Measurements from ENCODE around the gene SERPINA9. TPM values are rescaled to one million over a fixed set of nuclear protein-coding genes. Genes with fewer than 3 reads are reported as not detected.
"Not testable (repeated sequence)": the region's sequence is repeated elsewhere in the genome, so short reads cannot be mapped to it uniquely, and the experiment has no call there.

Gene SERPINA9, protein sequence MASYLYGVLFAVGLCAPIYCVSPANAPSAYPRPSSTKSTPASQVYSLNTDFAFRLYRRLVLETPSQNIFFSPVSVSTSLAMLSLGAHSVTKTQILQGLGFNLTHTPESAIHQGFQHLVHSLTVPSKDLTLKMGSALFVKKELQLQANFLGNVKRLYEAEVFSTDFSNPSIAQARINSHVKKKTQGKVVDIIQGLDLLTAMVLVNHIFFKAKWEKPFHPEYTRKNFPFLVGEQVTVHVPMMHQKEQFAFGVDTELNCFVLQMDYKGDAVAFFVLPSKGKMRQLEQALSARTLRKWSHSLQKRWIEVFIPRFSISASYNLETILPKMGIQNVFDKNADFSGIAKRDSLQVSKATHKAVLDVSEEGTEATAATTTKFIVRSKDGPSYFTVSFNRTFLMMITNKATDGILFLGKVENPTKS
- total RNA-seq (not detected), polyA plus RNA-seq (not detected), total RNA-seq (0 reads per million in 6 experiments)

DNA sequence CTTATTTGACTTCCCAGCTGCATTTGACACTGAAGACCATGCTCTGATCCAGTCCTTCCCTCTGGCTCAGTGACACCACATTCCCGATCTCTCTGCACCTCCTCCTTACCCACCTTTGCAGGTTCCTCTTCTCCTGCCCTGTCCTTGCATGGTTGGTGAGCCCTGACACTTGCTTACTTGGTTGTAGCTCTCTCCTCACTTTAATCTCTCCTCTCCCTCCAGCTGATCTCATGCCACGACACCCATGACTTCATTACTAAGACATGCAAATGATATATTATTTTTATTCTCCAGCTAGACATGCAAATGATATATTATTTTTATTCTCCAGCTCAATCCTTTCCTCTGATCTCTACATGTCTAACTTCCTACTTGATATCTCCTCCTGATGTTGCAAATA is at the start of gene SERPINA9:
Gene SERPINA9 (minus strand): TSS at position 175 of the 400 bp plus-strand sequence. CDS start 6,357 bp downstream, outside the sequence.
- Mint-ChIP-seq H3K4me1 (no peaks in the 10 kb centered on the region), H3K36me3 (peaks cover 0 to 20% (median 0%) of the 10 kb centered on the region in 3 donors), H3K4me3 (no peak within 1 kb of the TSS), H3K27me3 (peaks cover 0 to 17% (median 14%) of the 10 kb centered on the region in 5 donors), H3K9me3 (peaks cover 0 to 34% (median 15%) of the 10 kb centered on the region in 9 donors), H3K27ac (no peak within 1 kb of the TSS)
- no peak for ATAC-seq
- DNase-seq = no peak
- POLR2A ChIA-PET = no interaction called here

DNA sequence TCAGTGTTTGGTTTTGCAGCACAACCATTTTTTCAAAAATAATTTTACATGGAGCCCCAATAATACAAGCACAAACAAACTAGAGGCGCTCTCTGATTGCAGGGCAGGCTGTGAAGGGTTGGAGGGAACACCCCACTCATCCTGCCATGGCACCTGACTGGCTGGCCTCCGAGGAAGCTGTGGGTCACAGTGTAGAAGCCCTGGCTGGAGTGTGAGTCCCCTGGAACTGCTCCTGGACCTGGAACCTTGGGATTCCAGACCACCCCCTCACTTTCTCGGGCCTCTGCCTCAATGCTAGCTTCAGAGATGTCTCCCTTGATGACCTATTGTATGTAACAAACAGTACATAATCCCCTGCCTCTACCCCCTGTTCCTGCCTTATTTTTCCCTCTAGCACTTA is 48.1 kb upstream of the SERPINA9 start:
- peaks cover 25 to 48% (median 31%) of the 10 kb centered on the region in 5 donors for H3K27me3 Mint-ChIP-seq
- ATAC-seq = no peak

DNA sequence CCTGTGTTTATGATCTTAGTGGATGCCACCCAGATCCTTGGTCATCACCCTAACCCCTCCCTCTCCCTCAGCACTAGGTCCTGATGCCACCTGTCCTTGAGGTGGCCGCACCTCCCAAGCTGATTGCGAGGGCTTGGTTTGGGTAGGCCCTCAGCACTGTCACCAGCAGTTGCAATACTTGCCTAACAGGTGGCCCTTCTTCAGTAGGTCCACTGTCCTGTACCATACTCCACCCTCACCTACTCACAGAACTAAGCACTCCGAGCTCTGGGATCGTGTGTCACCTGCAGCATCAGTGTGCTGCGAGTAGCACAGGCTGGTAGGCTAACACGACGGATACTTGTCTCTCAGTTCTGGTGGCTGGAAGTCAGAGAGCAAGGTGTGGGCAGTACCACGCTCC is 47.3 kb upstream of the SERPINA9 start:
- H3K36me3 Mint-ChIP-seq = no peaks in the 10 kb centered on the region
- DNase-seq (no peak), ATAC-seq (no peak)
- H3K9me3 Mint-ChIP-seq = peaks cover 0 to 24% (median 5%) of the 10 kb centered on the region in 9 donors
- peaks cover 25 to 48% (median 31%) of the 10 kb centered on the region in 5 donors for H3K27me3 Mint-ChIP-seq
- H3K4me1 Mint-ChIP-seq = no peaks in the 10 kb centered on the region
- POLR2A ChIA-PET = no interaction called here
- no peak overlapping the region for H3K4me3 Mint-ChIP-seq
- no peak overlapping the region for H3K27ac Mint-ChIP-seq

More for the DNA sequence above, 48.1 kb upstream of the SERPINA9 start:
- no peak for DNase-seq
- no peaks in the 10 kb centered on the region for H3K4me1 Mint-ChIP-seq
- POLR2A ChIA-PET = no interaction called here
- no peak overlapping the region for H3K27ac Mint-ChIP-seq
- H3K4me3 Mint-ChIP-seq = no peak overlapping the region
- no peaks in the 10 kb centered on the region for H3K36me3 Mint-ChIP-seq
- H3K9me3 Mint-ChIP-seq = peaks cover 0 to 20% (median 3%) of the 10 kb centered on the region in 9 donors

DNA sequence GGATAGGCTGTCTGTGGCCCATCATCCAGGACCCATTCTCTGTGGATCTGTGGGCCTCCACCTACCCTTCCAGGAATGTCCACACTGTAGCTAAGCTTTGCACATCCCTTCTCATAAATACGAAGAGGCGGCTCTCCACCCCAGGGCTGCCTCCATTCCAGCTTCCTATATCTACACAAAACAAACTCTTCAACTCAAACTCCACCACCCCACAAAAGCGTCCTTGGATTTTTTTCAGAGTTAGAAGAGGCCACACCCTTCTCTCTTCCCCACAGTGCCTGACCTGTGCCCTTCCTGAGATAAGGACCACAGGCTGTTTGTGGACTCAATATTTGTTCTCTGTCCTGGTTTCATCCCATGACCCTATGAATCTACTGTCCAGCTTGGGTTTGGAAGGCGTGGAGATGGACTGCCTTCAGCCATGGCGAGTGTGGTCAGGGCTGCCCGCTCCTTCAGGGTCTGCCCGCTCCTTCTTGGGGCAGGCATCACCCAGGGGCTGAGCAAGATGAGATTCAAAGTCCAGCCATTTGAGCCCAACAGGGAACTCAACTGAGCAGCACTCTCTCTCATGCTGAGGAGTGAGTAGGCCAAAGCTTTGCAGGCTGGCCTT is 46.2 kb upstream of the SERPINA9 start:
- no peaks in the 10 kb centered on the region for H3K36me3 Mint-ChIP-seq
- H3K27me3 Mint-ChIP-seq = peaks cover 23 to 41% (median 31%) of the 10 kb centered on the region in 5 donors
- peaks cover 0 to 24% (median 5%) of the 10 kb centered on the region in 9 donors for H3K9me3 Mint-ChIP-seq
- no peaks in the 10 kb centered on the region for H3K4me1 Mint-ChIP-seq
- no peak for DNase-seq
- H3K4me3 Mint-ChIP-seq = no peak overlapping the region
- H3K27ac Mint-ChIP-seq = no peak overlapping the region
- no peak for ATAC-seq
- POLR2A ChIA-PET = no interaction called here

DNA sequence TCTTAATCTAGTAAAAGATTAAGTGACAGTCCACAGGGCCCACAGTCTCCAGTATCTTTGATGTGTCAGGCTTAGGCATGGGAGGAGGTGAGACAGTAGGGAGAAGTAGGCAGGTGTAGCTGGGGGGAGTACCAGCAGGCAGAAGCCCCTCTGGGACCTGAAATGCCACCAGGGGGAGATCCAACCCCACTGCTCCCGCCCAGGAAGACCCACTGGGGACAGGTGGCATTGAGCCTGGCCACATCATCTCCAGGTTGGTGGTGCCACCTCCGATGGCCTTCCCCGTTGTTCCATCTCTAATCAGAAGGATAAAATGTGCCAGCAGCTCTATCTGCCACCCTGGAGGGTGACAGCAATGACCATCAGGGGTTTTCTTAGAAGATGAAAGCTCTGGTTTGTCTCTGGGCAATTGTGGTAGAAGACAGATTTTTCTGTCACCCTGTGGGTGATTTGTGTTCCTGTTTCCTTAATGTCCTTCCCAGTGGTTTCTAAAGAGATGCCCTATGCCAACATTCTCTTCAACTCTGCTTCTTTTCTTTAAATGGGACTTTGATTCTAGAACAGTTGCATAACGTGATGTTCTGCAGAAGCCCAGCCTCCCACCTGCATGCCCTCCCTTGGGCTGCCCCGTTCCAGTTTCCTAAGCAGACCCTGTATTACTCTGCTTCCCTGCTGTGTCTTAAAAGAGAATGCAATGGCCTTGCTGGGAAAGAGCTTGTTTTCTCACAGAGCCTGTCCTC is 45.5 kb upstream of the SERPINA9 start:
- peaks cover 0 to 20% (median 5%) of the 10 kb centered on the region in 9 donors for H3K9me3 Mint-ChIP-seq
- H3K27me3 Mint-ChIP-seq = peaks cover 17 to 35% (median 26%) of the 10 kb centered on the region in 5 donors
- no peak overlapping the region for H3K4me3 Mint-ChIP-seq
- DNase-seq = no peak
- H3K27ac Mint-ChIP-seq = no peak overlapping the region
- ATAC-seq = no peak
- POLR2A ChIA-PET = no interaction called here
- H3K36me3 Mint-ChIP-seq = no peaks in the 10 kb centered on the region
- no peaks in the 10 kb centered on the region for H3K4me1 Mint-ChIP-seq

DNA sequence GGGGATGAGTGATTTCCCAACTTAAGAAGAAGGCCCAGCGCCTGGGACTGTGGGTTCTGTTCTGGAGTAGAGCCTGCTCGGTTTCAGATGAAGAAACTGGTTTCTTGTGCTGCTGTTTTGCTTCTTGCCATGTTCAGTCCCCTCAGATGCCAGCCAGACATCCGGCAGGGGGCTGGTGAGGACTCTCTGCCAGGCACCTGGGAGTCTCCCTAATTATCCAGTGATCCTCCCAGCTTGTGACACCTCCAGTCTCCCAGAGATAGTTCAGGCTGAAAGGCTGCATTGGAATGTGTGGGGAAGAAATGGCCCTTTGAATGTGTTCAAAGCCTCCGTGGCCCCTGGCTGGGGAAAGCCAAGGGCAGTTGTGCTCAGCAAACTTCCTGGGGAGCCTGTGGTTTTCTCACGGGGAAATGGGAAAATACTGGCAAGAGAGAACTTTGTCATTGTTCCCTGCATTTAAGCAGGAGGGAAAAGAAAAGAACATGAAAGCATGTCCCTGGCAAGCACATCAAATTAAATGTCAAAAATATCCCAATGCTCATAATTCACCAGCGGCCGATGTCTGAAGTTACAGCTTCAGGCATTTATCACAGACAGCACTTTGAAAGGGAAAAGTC is 41.8 kb upstream of the SERPINA9 start:
- POLR2A ChIA-PET = no interaction called here
- H3K36me3 Mint-ChIP-seq = no peaks in the 10 kb centered on the region

DNA sequence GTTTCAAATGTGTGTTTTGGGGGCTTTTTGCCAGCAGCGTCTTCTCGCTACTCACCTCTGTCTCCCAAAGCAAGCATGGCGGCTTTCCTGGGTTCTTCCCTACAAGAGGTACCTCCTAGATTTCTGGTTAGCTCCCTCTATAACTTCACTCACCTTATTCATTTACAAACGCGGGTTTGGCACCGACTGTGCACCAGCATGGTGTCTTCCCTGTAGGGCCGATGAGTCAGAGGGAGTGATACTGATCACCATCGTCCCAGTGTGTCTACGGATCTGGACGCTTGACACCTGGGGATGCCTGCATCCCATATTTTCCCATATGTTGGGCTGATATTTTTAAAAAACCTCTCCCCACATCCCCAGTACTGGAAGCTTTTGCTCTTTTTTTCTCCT is 41.2 kb upstream of the SERPINA9 start:
- DNase-seq (no peak), ATAC-seq (no peak)
- no peaks in the 10 kb centered on the region for H3K4me1 Mint-ChIP-seq
- peaks cover 2 to 35% (median 15%) of the 10 kb centered on the region in 5 donors for H3K27me3 Mint-ChIP-seq
- H3K9me3 Mint-ChIP-seq = peaks cover 0 to 20% (median 5%) of the 10 kb centered on the region in 9 donors
- H3K27ac Mint-ChIP-seq = no peak overlapping the region
- POLR2A ChIA-PET = no interaction called here
- H3K4me3 Mint-ChIP-seq = no peak overlapping the region
- H3K36me3 Mint-ChIP-seq = no peaks in the 10 kb centered on the region

More for the DNA sequence above, 41.8 kb upstream of the SERPINA9 start:
- H3K27me3 Mint-ChIP-seq = peaks cover 2 to 29% (median 17%) of the 10 kb centered on the region in 5 donors
- peaks cover 0 to 20% (median 5%) of the 10 kb centered on the region in 9 donors for H3K9me3 Mint-ChIP-seq
- H3K27ac Mint-ChIP-seq = no peak overlapping the region
- H3K4me3 Mint-ChIP-seq = no peak overlapping the region
- DNase-seq (no peak), ATAC-seq (no peak)
- no peaks in the 10 kb centered on the region for H3K4me1 Mint-ChIP-seq

DNA sequence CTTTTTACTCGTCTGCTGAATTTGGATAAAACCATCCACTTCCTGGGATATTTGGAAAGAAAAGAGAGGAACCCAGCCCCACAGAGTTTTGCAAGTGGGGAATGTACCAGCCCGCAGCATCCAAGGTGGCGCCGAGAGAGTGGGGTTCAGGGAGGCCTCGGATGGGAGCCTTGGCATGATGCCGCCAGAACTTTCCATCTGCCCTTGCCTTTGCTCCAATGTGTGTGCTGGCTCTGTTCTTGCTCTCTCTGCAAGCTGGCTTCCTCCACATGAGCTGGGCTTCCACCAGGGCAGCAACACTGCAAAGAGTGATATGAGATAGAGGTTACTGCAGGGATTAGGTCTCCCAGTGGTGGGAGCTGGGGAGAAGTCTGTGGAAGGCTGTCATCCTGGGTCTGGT is 39.9 kb upstream of the SERPINA9 start:
- H3K9me3 Mint-ChIP-seq = peaks cover 0 to 20% (median 5%) of the 10 kb centered on the region in 9 donors
- no peak overlapping the region for H3K4me3 Mint-ChIP-seq
- H3K4me1 Mint-ChIP-seq = no peaks in the 10 kb centered on the region
- H3K36me3 Mint-ChIP-seq = no peaks in the 10 kb centered on the region
- POLR2A ChIA-PET = no interaction called here
- no peak for ATAC-seq
- no peak overlapping the region for H3K27ac Mint-ChIP-seq
- DNase-seq = no peak
- H3K27me3 Mint-ChIP-seq = peaks cover 0 to 35% (median 12%) of the 10 kb centered on the region in 5 donors

DNA sequence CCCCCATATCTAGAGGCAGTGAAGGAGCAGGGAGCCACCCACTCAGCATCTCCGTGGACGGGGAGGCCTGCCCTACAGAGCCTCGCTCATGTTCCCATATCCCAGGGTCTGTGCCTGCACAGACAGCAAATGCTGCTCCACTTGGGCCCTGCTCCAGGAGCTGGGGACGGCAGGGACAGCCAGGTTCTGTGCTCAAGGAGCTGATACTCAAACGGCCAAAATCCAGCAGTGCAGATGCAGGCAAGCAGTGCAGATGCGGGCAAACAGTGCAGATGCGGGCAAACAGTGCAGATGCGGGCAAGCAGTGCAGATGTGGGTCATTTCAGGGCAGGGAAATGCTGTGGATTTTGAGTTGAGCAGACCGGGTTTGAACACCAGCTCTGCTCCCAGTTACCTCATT is 39.4 kb upstream of the SERPINA9 start:
- Mint-ChIP-seq H3K27me3 (peaks cover 0 to 35% (median 12%) of the 10 kb centered on the region in 5 donors), H3K36me3 (no peaks in the 10 kb centered on the region), H3K4me3 (no peak overlapping the region), H3K4me1 (no peaks in the 10 kb centered on the region), H3K27ac (no peak overlapping the region), H3K9me3 (peaks cover 0 to 20% (median 5%) of the 10 kb centered on the region in 9 donors)
- ATAC-seq = no peak
- POLR2A ChIA-PET = no interaction called here
- no peak for DNase-seq

DNA sequence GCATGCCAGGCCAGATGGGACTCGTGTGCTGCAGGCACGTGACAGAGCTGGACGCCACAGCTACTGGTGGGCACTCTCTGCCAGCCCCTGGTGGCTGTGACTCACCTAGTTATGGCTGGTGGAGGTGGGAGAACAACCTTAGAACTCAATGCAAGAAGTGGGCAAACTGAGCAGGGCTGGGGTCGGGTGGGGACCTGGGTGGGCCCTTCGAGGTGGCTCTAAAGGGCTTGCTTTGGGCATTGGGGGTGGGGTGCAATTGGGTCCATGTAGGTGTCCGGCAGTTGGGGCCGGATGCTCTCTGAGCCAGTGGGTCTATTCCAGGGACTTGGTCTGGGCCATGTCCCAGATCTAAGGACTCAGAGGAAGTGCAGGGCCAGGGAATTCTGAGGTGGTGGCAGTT is 38.4 kb upstream of the SERPINA9 start:
- Mint-ChIP-seq H3K4me1 (no peaks in the 10 kb centered on the region), H3K27me3 (peaks cover 0 to 35% (median 14%) of the 10 kb centered on the region in 5 donors), H3K9me3 (peaks cover 0 to 10% (median 0%) of the 10 kb centered on the region in 9 donors), H3K36me3 (no peaks in the 10 kb centered on the region), H3K4me3 (no peak overlapping the region), H3K27ac (no peak overlapping the region)
- POLR2A ChIA-PET = no interaction called here
- no peak for ATAC-seq
- DNase-seq = no peak

DNA sequence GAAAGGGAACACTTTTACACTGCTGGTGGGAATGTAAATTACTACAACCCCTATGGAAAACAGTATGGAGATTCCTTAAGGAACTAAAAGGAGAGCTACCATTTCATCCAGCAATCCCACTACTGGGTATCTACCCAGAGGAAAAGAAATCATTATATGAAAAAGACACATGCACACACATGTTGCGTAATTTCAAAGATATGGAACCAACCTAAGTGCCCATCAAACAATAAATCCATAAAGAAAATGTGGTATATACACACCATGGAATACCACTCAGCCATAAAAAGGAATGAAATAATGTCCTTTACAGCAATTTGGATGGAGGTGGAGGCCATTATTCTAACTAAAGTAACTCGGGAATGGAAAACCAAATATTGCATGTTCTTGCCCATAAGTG is 34.5 kb upstream of the SERPINA9 start:
- ATAC-seq, DNase-seq, H3K36me3 Mint-ChIP-seq, H3K27ac Mint-ChIP-seq, POLR2A ChIA-PET, H3K4me1 Mint-ChIP-seq, H3K9me3 Mint-ChIP-seq, H3K4me3 Mint-ChIP-seq: not testable (repeated sequence)
- H3K27me3 Mint-ChIP-seq = peaks cover 2 to 32% (median 15%) of the 10 kb centered on the region in 5 donors

DNA sequence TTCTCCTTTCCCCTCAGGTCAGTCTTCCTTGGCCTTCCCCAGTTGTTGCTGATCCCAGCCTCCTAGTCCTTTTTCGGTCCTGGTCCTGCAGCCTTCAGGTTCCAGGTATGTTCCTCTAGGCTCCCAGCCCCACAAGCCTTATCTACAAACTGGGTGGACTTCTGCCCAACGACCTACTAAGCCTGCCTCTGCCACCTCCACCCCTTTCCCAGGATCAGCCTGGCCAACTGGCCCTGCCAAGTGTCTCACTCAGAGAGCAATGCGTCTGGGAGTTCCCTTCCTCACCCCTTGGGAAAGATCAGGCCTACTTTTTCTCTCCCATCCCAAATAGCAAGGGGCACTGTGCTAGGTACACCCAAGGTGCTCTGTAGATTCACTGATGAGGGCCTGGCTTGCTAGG is 33.4 kb upstream of the SERPINA9 start, which contains the start of gene SERPINA12:
Gene SERPINA12 (minus strand): TSS at position 114 of the 400 bp plus-strand sequence. CDS start 11,072 bp downstream, outside the sequence.
- Mint-ChIP-seq H3K36me3 (no peaks in the 10 kb centered on the region), H3K27me3 (peaks cover 2 to 27% (median 15%) of the 10 kb centered on the region in 5 donors), H3K4me3 (no peak within 1 kb of the TSS), H3K27ac (no peak within 1 kb of the TSS), H3K9me3 (peaks cover 0 to 2% (median 0%) of the 10 kb centered on the region in 9 donors), H3K4me1 (no peaks in the 10 kb centered on the region)
- POLR2A ChIA-PET = no interaction called here
- DNase-seq (no peak), ATAC-seq (no peak)
